HCT116 (cell line): ENCODE results near the gene FOXJ1.

Experiments used
- CEBPB ChIP-seq: IDR thresholded peaks from 2 replicates; pipeline ENCODE4 v1.6.1; 2012; ENCODE audit warnings: low read depth
- CTCF ChIP-seq, 3 experiments: fragments of 200-600 bp in 1 of 3; sonication (generic) in 1 of 3; IDR thresholded peaks in 2 of 3; conservative IDR thresholded peaks in 1 of 3; 2 replicates each; pipeline ENCODE4 v1.5.1; 2012 to 2017; ENCODE audit warnings: low read depth in 2 of 3, low read length in 2 of 3, antibody characterized with exemption in 1 of 3, borderline replicate concordance in 1 of 3, control low read depth in 1 of 3, mild to moderate bottlenecking in 1 of 3, mixed read lengths in 1 of 3, mixed run types in 1 of 3, moderate library complexity in 1 of 3; ENCODE audit not compliant: insufficient read depth in 1 of 3
- ELF1 ChIP-seq: IDR thresholded peaks from 2 replicates; pipeline ENCODE4 v1.6.1; 2012; ENCODE audit warnings: low read depth, borderline replicate concordance
- EZH2 ChIP-seq: fragments of 200-600 bp; sonication (generic); IDR thresholded peaks from 2 replicates; pipeline ENCODE4 v1.6.1; 2017; ENCODE audit warnings: antibody characterized with exemption, mixed run types
- JUND ChIP-seq: IDR thresholded peaks from 2 replicates; pipeline ENCODE4 v1.6.1; 2012
- POLR2A ChIP-seq: IDR thresholded peaks from 2 replicates; pipeline ENCODE4 v1.7.0; 2011; ENCODE audit warnings: borderline replicate concordance; ENCODE audit not compliant: insufficient read depth, insufficient read length; ENCODE audit errors: extremely low read depth
- POLR2AphosphoS5 ChIP-seq: IDR thresholded peaks from 2 replicates; pipeline ENCODE4 v1.6.1; 2011; ENCODE audit warnings: mild to moderate bottlenecking, low read depth, low read length, moderate library complexity
- RAD21 ChIP-seq: IDR thresholded peaks from 2 replicates; pipeline ENCODE4 v1.6.1; 2012; ENCODE audit warnings: low read depth, mild to moderate bottlenecking
- TCF7L2 ChIP-seq: IDR thresholded peaks from 2 replicates; pipeline ENCODE4 v1.7.0; 2011; ENCODE audit warnings: borderline replicate concordance, inconsistent platforms; ENCODE audit not compliant: insufficient read depth, insufficient read length; ENCODE audit errors: extremely low read depth
- ZNF274 ChIP-seq: fragments of 200-500 bp; sonication (Bioruptor generic); IDR thresholded peaks from 2 replicates; pipeline ENCODE4 v1.6.1; 2014; ENCODE audit warnings: mild to moderate bottlenecking, low read depth, low read length, inconsistent platforms
- TF ChIP-seq, protein P1 (sequence below): IDR thresholded peaks from 2 replicates; pipeline ENCODE4 v1.6.1; 2012; ENCODE audit warnings: low read depth

DNA sequence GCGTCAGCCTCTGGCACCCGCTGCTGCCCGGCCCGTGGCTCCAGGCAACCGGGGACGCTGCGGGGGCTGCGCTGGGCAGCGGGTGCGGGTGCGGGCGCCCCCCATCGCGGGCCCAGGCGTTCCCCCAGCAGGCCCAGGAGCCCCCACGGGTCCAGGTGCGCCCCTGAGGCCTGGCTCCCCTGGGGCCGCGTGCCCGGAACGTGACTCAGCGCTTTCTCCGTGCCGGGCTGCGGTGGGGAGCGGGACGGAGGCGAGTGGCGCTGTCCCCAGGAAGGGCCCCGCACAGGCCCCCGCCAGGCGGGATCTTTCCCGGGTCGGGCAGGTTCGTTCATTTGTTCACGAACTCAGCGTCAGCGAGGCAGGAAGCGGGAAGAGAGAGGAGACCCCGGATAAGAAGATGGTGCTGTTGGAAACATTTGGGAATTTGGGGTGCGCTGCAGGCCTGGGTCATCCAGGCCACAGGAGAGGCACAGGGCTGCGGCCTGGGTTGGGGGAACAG lies 19.1 kb downstream of the FOXJ1 start:
- TF ChIP-seq EZH2 (no peak), CTCF (IDR thresholded peaks at IDR 0.05 in 2 of 3, conservative IDR thresholded peaks at IDR 0.05 in 1 of 3; ENCODE audit: borderline replicate concordance in 1 of 3, insufficient read depth in 1 of 3, low read depth in 2 of 3, low read length in 2 of 3) (no peak), ZNF274 (no peak), TCF7L2 (no peak), POLR2A (no peak), JUND (no peak), POLR2AphosphoS5 (no peak), ELF1 (no peak), CEBPB (no peak), RAD21 (no peak)
- TF ChIP-seq, protein P1, sequence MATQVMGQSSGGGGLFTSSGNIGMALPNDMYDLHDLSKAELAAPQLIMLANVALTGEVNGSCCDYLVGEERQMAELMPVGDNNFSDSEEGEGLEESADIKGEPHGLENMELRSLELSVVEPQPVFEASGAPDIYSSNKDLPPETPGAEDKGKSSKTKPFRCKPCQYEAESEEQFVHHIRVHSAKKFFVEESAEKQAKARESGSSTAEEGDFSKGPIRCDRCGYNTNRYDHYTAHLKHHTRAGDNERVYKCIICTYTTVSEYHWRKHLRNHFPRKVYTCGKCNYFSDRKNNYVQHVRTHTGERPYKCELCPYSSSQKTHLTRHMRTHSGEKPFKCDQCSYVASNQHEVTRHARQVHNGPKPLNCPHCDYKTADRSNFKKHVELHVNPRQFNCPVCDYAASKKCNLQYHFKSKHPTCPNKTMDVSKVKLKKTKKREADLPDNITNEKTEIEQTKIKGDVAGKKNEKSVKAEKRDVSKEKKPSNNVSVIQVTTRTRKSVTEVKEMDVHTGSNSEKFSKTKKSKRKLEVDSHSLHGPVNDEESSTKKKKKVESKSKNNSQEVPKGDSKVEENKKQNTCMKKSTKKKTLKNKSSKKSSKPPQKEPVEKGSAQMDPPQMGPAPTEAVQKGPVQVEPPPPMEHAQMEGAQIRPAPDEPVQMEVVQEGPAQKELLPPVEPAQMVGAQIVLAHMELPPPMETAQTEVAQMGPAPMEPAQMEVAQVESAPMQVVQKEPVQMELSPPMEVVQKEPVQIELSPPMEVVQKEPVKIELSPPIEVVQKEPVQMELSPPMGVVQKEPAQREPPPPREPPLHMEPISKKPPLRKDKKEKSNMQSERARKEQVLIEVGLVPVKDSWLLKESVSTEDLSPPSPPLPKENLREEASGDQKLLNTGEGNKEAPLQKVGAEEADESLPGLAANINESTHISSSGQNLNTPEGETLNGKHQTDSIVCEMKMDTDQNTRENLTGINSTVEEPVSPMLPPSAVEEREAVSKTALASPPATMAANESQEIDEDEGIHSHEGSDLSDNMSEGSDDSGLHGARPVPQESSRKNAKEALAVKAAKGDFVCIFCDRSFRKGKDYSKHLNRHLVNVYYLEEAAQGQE, result no peak
